Body of pancreas (tissue), 4 donors: ENCODE data around the gene IL1RN. TPM values are rescaled to one million over a fixed set of nuclear protein-coding genes. Genes with fewer than 3 reads are reported as not detected.
A peak's percentile ranks its signal among the peaks of the same experiment; 100 is the strongest.

Experiments
- ATAC-seq: fragments of 150-250 bp; one replicate; pipeline ENCODE4 v1.9.1; 2016
- DNase-seq, 4 donors: peaks; one replicate each; pipeline ENCODE4 v3.0.0-alpha.2; 2019
- H3K27ac ChIP-seq, 4 donors: fragments of 200-600 bp; sonication (generic); 1 replicate in 3 of 4; 2 replicates in 1 of 4; pipeline versions ENCODE4 v1.5.1 to v1.6.1; 2016 to 2019; ENCODE audit warnings: mild to moderate bottlenecking in 1 of 4, mixed read lengths in 1 of 4, moderate library complexity in 1 of 4
- H3K27me3 ChIP-seq, 2 donors: fragments of 200-600 bp; sonication (generic); one replicate each; pipeline ENCODE4 v1.6.0; 2016; ENCODE audit warnings: mild to moderate bottlenecking in 1 of 2
- H3K36me3 ChIP-seq, 2 donors: fragments of 200-600 bp; sonication (generic); replicated peaks in 1 of 2; 2 replicates each; pipeline ENCODE4 v1.5.1; 2016; ENCODE audit warnings: low read depth in 2 of 2; ENCODE audit not compliant: insufficient read depth in 1 of 2
- H3K4me1 ChIP-seq: fragments of 200-600 bp; sonication (generic); one replicate; pipeline ENCODE4 v1.6.0; 2016
- H3K4me3 ChIP-seq, 2 donors: fragments of 200-600 bp; sonication (generic); 1 replicate in 1 of 2; 2 replicates in 1 of 2; pipeline ENCODE4 v1.5.1; 2016 to 2019
- H3K9me3 ChIP-seq, 3 donors: fragments of 200-600 bp; sonication (generic); 1 replicate in 2 of 3; 2 replicates in 1 of 3; pipeline ENCODE4 v1.5.1; 2016
- POLR2A ChIP-seq, 3 donors: fragments of 450-650 bp; IDR thresholded peaks; one replicate each; pipeline ENCODE4 v1.6.1; 2016; ENCODE audit warnings: antibody characterized with exemption in 3 of 3, mild to moderate bottlenecking in 2 of 3
- WGBS, 2 donors: methylation state at CpG; one replicate each; pipeline ENCODE4 v1.1.5; 2017; 5-methylcytosine and 5-hydroxymethylcytosine counted together
- intact Hi-C: fragments of 100-400 bp; cut with DNase I; formaldehyde crosslinking; loops from one replicate; pipeline ENCODE4 v1.15.1; 2023
- total RNA-seq, 2 donors: library from RNA; depleted of rRNA; stranded (reverse); fragments of >200 nt; gene quantifications; one replicate each; pipeline ENCODE4 v1.1.0, GENCODE V29; 2016
- TF ChIP-seq, protein P1 (sequence below), 7 experiments: fragments of 450-650 bp in 4 of 7; fragments of 200-600 bp in 3 of 7; sonication (generic) in 3 of 7; IDR thresholded peaks; one replicate each; pipeline ENCODE4 v1.5.1; 2016 to 2019; ENCODE audit warnings: antibody characterized with exemption in 7 of 7

The IL1RN gene
- total RNA-seq, 2 donors from 2014 or later, result 0.78 TPM; not detected in 1

GRCh38 chr2:113080134-113080533 lies 47.3 kb upstream of the IL1RN start:
- peaks cover 0 to 3% of the 10 kb centered on the region in 2 donors for H3K27me3 ChIP-seq
- DNase-seq (peak in 2 of 4 donors; percentile 9 to 15), ATAC-seq (peak; percentile 31)
- WGBS, 2 donors, result 41 to 55% methylated on average over 8 to 9 of the region's 9 CpGs
- H3K4me1 ChIP-seq, result no peaks in the 10 kb centered on the region
- H3K9me3 ChIP-seq, result no peaks in the 10 kb centered on the region
- H3K27ac ChIP-seq, result no peak overlapping the region
- intact Hi-C loops, result no loop called here
- H3K4me3 ChIP-seq, result no peak overlapping the region
- TF ChIP-seq POLR2A (IDR thresholded peaks at IDR 0.05), result no peak
- TF ChIP-seq, protein P1, sequence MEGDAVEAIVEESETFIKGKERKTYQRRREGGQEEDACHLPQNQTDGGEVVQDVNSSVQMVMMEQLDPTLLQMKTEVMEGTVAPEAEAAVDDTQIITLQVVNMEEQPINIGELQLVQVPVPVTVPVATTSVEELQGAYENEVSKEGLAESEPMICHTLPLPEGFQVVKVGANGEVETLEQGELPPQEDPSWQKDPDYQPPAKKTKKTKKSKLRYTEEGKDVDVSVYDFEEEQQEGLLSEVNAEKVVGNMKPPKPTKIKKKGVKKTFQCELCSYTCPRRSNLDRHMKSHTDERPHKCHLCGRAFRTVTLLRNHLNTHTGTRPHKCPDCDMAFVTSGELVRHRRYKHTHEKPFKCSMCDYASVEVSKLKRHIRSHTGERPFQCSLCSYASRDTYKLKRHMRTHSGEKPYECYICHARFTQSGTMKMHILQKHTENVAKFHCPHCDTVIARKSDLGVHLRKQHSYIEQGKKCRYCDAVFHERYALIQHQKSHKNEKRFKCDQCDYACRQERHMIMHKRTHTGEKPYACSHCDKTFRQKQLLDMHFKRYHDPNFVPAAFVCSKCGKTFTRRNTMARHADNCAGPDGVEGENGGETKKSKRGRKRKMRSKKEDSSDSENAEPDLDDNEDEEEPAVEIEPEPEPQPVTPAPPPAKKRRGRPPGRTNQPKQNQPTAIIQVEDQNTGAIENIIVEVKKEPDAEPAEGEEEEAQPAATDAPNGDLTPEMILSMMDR (IDR thresholded peaks at IDR 0.05), result peak in 6 of 7 experiments; percentile 24 to 36 (median 30)
- H3K36me3 ChIP-seq, result no peaks in the 10 kb centered on the region

- no peak for DNase-seq
- Histone ChIP-seq H3K4me3 (no peak overlapping the region), H3K9me3 (no peaks in the 10 kb centered on the region), H3K4me1 (no peaks in the 10 kb centered on the region), H3K27me3 (peaks cover 0 to 3% of the 10 kb centered on the region in 2 donors), H3K36me3 (no peaks in the 10 kb centered on the region), H3K27ac (no peak overlapping the region)
- ATAC-seq, result no peak
- intact Hi-C loops, result no loop called here
- TF ChIP-seq, protein P1 (IDR thresholded peaks at IDR 0.05), result no peak
- no peak for TF ChIP-seq POLR2A (IDR thresholded peaks at IDR 0.05)
- WGBS, 2 donors, result 69 to 91% methylated on average over 2 of the region's 2 CpGs
Measured at GRCh38 chr2:113081488-113082210, 45.7 kb upstream of the IL1RN start.

DNA sequence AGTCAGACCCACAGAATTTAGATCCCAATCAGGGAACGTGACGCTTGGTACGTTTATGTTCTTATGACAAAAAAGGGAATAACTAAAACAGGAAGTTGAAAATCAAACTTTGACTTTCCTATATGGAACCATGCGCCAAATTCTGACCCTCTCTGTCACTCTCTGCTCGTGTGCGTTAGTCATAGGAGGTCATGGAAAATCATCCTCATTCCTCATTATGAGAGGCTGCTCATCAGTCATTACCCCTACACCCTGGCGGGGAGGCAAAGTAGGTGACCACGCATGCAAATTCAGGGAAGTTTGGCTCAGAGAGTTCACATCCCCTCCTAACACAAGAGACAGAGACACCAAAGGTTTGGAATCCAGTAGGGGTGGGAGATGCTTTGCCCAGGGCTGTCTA lies 44.1 kb upstream of the IL1RN start:
- Histone ChIP-seq H3K4me1 (no peaks in the 10 kb centered on the region), H3K4me3 (no peak overlapping the region), H3K36me3 (no peaks in the 10 kb centered on the region), H3K27me3 (peaks cover 0 to 3% of the 10 kb centered on the region in 2 donors), H3K9me3 (no peaks in the 10 kb centered on the region), H3K27ac (no peak overlapping the region)
- intact Hi-C loops, result no loop called here
- no peak for ATAC-seq
- WGBS, 2 donors, result 67% methylated on average over 8 of the region's 8 CpGs
- DNase-seq, result peak in 1 of 4 donors; percentile 28
- TF ChIP-seq POLR2A (IDR thresholded peaks at IDR 0.05), result no peak
- TF ChIP-seq, protein P1 (IDR thresholded peaks at IDR 0.05), result no peak

- WGBS, 2 donors, result 27 to 28% methylated on average over 5 of the region's 5 CpGs
- peaks cover 0 to 3% of the 10 kb centered on the region in 2 donors for H3K27me3 ChIP-seq
- intact Hi-C loops, result no loop called here
Measured at GRCh38 chr2:113084249-113085000, 43.0 kb upstream of the IL1RN start.

More at GRCh38 chr2:113084249-113085000, 43.0 kb upstream of the IL1RN start:
- no peak for DNase-seq
- H3K4me1 ChIP-seq, result no peaks in the 10 kb centered on the region
- H3K36me3 ChIP-seq, result no peaks in the 10 kb centered on the region
- ATAC-seq, result peak; percentile 30
- no peaks in the 10 kb centered on the region for H3K9me3 ChIP-seq
- no peak overlapping the region for H3K27ac ChIP-seq
- H3K4me3 ChIP-seq, result no peak overlapping the region
- TF ChIP-seq POLR2A (IDR thresholded peaks at IDR 0.05), result no peak
- TF ChIP-seq, protein P1 (IDR thresholded peaks at IDR 0.05), result peak in 6 of 7 experiments; percentile 21 to 44 (median 32)
